DLD1 (cell line): Measurements from ENCODE around the gene AKT2.
"Not testable (repeated sequence)": the region's sequence is repeated elsewhere in the genome, so short reads cannot be mapped to it uniquely, and the experiment has no call there.

ENCODE experiments used
- in situ Hi-C: cut with HindIII; loops from 2 replicates; pipeline ENCODE4 v1.10.0; 2017; ENCODE audit warnings: low sequenced_read_pairs

AKT2 gene

DNA sequence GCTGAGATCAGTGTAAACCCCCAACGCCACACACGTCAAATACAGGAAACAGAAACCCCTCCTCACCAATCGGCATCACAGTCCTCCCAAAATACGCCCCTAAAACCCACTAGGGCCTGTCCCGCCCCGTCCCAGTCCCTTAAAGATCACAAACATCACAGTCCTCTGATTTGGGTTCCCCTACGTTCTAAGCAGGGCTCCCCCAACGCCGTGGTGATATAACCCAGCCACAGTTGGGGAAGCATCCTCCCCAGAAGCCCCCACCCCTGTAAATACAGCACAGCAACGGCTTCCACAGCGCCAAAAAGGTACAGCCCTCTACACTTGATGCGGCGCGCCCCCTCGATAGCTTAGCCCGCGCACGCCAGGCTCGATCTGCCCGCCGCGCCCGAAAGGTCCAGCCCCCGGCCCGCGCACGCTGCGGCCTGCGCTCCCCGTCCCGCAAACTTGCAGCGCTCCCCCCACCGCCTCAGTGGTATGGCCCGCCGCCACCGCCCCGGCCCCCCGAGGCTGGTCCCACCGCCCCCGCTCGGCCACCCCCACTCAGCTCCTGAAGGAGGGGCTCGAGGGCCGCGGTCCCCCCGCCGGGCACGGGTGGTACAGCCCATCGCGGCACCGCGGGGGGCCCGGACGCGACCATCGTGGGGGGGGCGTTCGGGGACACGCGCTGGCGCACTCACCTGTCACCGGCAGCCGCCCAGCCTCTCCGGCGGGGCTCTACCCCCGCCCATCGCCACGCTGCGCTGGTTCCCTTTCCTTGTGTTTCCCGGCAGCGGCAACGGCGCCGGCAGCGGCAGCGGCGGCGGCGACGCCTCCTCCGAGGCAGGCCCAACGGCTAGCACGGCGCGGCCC lies at the start of gene AKT2:
Gene AKT2, minus strand, starts transcription at position 845 of the 852 bp plus-strand sequence. CDS start 20,078 bp downstream, outside the sequence.
- in situ Hi-C loops: no loop called here

DNA sequence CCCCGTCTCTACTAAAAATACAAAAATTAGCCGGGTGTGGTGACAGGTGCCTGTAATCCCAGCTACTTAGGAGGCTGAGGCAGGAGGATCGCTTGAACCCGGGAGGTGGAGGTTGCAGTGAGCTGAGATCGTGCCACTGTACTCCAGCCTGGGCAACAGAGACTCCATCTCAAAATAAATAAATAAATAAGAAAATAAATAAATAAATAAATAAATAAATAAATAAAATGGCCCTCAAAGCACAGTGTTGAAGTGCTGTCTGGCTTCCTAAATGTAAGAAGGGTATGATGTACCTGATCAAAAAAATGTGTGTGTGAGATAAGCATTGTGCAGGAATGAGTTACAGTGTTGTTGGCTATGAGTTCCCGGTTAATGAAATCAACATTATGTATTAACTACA lies 47.9 kb upstream of the AKT2 start:
- in situ Hi-C loops: not testable (repeated sequence)

GRCh38 chr19:40332669-40333068 lies 47.5 kb upstream of the AKT2 start:
- in situ Hi-C loops: no loop called here

- in situ Hi-C loops: no loop called here
These were observed 45.9 kb upstream of the AKT2 start for GRCh38 chr19:40331052-40331451.

GRCh38 chr19:40326201-40326600 lies 41.1 kb upstream of the AKT2 start:
- in situ Hi-C loops: no loop called here

DNA sequence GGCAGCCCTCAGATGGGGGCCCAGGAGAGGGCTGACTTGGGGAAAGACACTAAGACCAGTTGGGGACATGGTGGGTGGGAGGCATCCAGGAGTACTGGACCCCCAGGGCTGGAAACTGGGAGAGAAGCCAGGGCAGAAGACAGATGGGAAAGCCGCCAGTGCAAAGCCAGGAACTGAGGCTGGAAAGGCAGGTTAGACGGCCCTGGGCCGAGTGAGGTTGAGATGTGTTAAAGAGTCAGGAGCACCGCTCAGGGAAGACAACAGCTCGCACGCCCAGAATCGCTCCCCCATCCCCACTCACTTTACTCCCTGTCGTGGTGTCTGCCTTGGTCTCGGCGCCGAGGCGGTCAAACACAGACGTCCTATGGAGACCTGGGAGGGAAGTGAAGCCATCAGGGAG lies 38.6 kb upstream of the AKT2 start:
- in situ Hi-C loops: no loop called here

- in situ Hi-C loops: no loop called here
These were observed 37.9 kb upstream of the AKT2 start for GRCh38 chr19:40322951-40323615.

DNA sequence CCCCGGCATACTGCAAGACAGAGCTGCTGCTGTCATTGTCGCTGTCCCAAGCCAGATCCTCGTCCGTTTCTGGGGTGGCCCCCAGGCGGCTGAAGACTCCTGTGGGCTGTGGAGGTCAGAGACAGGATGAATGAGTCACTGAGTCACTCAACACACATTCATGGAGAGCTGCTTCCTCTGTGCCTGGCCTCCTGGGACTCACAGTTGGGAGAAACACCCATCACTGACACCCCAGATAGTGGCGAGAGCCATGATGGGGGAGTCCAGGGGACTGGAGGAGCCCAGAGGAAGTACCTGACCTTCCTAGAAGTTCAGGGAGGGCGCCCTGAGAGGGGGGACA lies 37.1 kb upstream of the AKT2 start:
- in situ Hi-C loops: no loop called here

DNA sequence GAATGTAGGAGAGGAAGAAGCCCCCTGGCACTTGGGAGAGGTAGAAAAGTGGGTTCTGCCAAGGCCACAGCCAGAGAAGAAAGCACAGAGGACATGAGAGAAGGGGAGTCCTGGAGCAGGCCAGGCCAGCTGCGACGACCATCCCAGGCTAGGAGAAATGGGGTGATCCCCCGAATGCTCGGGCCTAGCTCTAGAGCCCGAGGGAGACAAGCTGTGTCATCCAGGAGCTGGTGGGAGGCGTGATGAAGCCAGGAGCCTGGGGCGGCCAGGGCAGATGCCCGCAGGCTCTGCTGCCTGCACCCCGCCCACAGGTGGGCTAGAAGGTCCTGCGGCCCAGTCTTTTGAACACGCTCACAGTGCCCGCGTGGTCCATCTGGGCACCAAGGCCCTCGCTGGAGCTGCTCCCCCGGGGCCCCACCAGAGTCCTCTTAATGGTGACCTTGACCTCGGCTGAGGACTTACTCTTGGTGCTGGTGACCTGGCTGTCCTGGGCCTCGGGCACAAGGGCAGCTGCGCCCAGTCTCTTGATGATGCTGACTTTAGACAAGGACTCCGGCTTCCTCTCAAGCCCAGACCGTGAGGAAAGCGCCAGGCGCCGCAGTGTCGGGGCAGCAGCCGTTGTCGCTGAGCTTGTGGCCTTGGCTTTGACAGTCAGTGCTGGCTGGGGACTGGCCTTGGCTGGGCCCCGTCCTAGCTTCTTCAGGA lies 36.6 kb upstream of the AKT2 start:
- in situ Hi-C loops: no loop called here

- in situ Hi-C loops: no loop called here
These were observed 35.9 kb upstream of the AKT2 start for GRCh38 chr19:40321076-40321475.

DNA sequence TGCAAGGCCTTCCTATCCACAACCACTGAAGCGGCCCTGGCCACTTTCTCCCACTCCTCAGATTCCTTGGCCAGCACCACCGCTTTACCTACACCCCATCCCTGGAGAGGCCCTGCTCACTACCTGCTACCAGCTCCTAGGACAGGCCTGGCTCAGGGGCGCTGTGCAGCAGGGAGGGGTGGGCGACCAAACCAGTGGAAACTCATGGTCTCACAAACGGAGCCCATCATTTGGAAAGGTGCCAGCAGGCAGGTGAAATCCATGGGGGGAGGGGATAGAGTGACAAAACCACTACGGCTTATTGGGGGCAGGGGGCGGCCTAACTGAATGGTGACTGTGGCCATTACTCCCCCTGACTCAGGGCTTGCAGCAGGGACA lies 35.4 kb upstream of the AKT2 start:
- in situ Hi-C loops: no loop called here

GRCh38 chr19:40317338-40317737 lies 32.2 kb upstream of the AKT2 start:
- in situ Hi-C loops: no loop called here

GRCh38 chr19:40315812-40316470 lies 30.8 kb upstream of the AKT2 start:
- in situ Hi-C loops: no loop called here

- in situ Hi-C loops: no loop called here
These were observed 29.5 kb upstream of the AKT2 start for GRCh38 chr19:40314656-40315055.

DNA sequence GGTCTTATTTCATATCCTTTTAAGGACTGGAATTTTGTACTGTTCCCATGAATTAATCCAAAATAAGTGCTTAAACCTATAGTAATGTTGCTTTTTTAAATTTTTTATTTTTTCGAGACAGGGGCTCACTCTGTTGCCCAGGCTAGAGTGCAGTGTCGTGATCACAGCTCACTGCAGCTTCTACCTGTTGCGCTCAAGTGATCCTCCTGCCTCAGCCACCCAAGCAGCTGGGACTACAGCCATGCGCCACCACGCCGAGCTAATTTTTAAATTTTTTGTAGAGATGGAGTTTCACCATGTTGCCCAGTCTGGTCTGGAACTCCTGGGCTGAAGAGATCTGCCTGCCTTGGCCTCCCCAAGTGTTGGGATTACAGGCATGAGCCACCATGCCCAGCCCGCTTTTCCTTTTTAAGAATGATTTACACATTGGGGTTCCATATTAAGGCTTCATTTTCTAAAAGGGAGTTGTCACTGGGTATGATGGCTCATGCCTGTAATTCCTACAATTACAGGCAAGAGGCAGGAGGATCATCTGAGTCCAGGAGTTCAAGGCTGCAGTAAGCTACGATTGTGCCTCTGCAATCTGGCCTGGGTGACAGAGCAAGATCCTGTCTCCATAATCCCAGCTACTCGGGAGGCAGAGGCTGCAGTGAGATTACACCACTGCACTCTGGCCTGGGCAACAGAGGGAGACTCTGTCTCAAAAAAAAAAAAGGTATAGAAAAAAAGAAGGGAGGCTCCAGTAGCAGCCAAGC lies 28.3 kb upstream of the AKT2 start:
- in situ Hi-C loops: no loop called here

- in situ Hi-C loops: no loop called here
These were observed 27.4 kb upstream of the AKT2 start for GRCh38 chr19:40312533-40312932.

GRCh38 chr19:40309666-40310065 lies 24.5 kb upstream of the AKT2 start:
- in situ Hi-C loops: no loop called here

DNA sequence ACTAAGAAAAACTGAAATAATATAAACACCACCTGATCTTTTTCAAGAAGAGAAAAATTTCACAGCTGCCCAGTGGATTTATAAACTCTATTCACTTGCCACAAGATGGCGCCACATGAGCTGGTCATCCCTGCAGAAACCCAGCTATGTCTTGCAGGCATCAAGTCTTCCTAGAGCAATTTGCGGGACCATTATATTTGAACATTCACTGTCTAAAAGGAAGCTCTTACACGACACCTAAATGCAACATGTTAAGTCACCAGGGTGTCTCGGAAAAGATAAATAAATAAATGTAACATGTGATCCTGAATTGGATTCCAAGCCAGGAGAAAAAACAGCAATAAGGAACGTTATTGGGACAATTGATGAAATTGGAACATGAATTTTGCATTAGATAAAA lies 20.3 kb upstream of the AKT2 start:
- in situ Hi-C loops: no loop called here

- in situ Hi-C loops: no loop called here
These were observed 19.2 kb upstream of the AKT2 start for GRCh38 chr19:40304306-40304705.

- in situ Hi-C loops: no loop called here
These were observed 18.6 kb upstream of the AKT2 start for GRCh38 chr19:40303765-40304164.
